ENCODE data around the gene ALDH3A2.

ALDH3A2 gene

GRCh38 chr17:19713462-19713861 is 64.9 kb downstream of the ALDH3A2 start:
- DNase-seq: no peak
- POLR2A ChIA-PET: no interaction called here
- H3K4me1 ChIP-seq (ENCODE audit: control extremely low read depth in 1 of 4, control insufficient read depth in 4 of 4, insufficient read depth in 4 of 4, low read length in 3 of 4): no peaks in the 10 kb centered on the region
- no peaks in the 10 kb centered on the region for H3K36me3 ChIP-seq (ENCODE audit: control insufficient read depth in 4 of 4, insufficient read depth in 4 of 4, low read length in 3 of 4)
- CTCF ChIA-PET: no interaction called here
- no peaks in the 10 kb centered on the region for H3K27me3 ChIP-seq (replicated peaks in 2 of 5; ENCODE audit: control insufficient read depth in 4 of 5, insufficient read depth in 5 of 5, low read length in 4 of 5)
- H3K9me3 ChIP-seq (ENCODE audit: control extremely low read depth in 1 of 5, control insufficient read depth in 4 of 5, insufficient read depth in 2 of 5, low read depth in 1 of 5, low read length in 4 of 5): no peaks in the 10 kb centered on the region
- no peak overlapping the region for H3K27ac ChIP-seq (ENCODE audit: insufficient read depth in 1 of 2, low read depth in 1 of 2, low read length in 2 of 2, poor library complexity in 1 of 2, severe bottlenecking in 2 of 2)
- no peak overlapping the region for H3K4me3 ChIP-seq (ENCODE audit: control insufficient read depth in 1 of 7, extremely low read depth in 1 of 7, insufficient read depth in 4 of 7, low read depth in 2 of 7, low read length in 6 of 7)
- 97% methylated on average over 11 of the region's 16 CpGs for WGBS (ENCODE audit: insufficient coverage)

GRCh38 chr17:19713901-19714361 is 65.4 kb downstream of the ALDH3A2 start:
- H3K4me3 ChIP-seq (ENCODE audit: control insufficient read depth in 1 of 7, extremely low read depth in 1 of 7, insufficient read depth in 4 of 7, low read depth in 2 of 7, low read length in 6 of 7): no peak overlapping the region
- 95% methylated on average over 28 of the region's 28 CpGs for WGBS (ENCODE audit: insufficient coverage)
- no peaks in the 10 kb centered on the region for H3K4me1 ChIP-seq (ENCODE audit: control extremely low read depth in 1 of 4, control insufficient read depth in 4 of 4, insufficient read depth in 4 of 4, low read length in 3 of 4)
- no peaks in the 10 kb centered on the region for H3K9me3 ChIP-seq (ENCODE audit: control extremely low read depth in 1 of 5, control insufficient read depth in 4 of 5, insufficient read depth in 2 of 5, low read depth in 1 of 5, low read length in 4 of 5)
- no peak overlapping the region for H3K27ac ChIP-seq (ENCODE audit: insufficient read depth in 1 of 2, low read depth in 1 of 2, low read length in 2 of 2, poor library complexity in 1 of 2, severe bottlenecking in 2 of 2)
- ChIA-PET POLR2A (no interaction called here), CTCF (interaction anchor here (0.6 kb wide), 1 partner anchor 117 kb away, joined by 3 read pairs; no protein-coding TSS in a partner anchor)
- H3K36me3 ChIP-seq (ENCODE audit: control insufficient read depth in 4 of 4, insufficient read depth in 4 of 4, low read length in 3 of 4): no peaks in the 10 kb centered on the region
- no peaks in the 10 kb centered on the region for H3K27me3 ChIP-seq (replicated peaks in 2 of 5; ENCODE audit: control insufficient read depth in 4 of 5, insufficient read depth in 5 of 5, low read length in 4 of 5)
- DNase-seq: no peak

GRCh38 chr17:19714542-19715411 is 66.2 kb downstream of the ALDH3A2 start:
- Histone ChIP-seq H3K36me3 (ENCODE audit: control insufficient read depth in 4 of 4, insufficient read depth in 4 of 4, low read length in 3 of 4) (no peaks in the 10 kb centered on the region), H3K4me3 (ENCODE audit: control insufficient read depth in 1 of 7, extremely low read depth in 1 of 7, insufficient read depth in 4 of 7, low read depth in 2 of 7, low read length in 6 of 7) (no peak overlapping the region), H3K9me3 (ENCODE audit: control extremely low read depth in 1 of 5, control insufficient read depth in 4 of 5, insufficient read depth in 2 of 5, low read depth in 1 of 5, low read length in 4 of 5) (no peaks in the 10 kb centered on the region), H3K27me3 (replicated peaks in 2 of 5; ENCODE audit: control insufficient read depth in 4 of 5, insufficient read depth in 5 of 5, low read length in 4 of 5) (no peaks in the 10 kb centered on the region), H3K27ac (ENCODE audit: insufficient read depth in 1 of 2, low read depth in 1 of 2, low read length in 2 of 2, poor library complexity in 1 of 2, severe bottlenecking in 2 of 2) (no peak overlapping the region), H3K4me1 (ENCODE audit: control extremely low read depth in 1 of 4, control insufficient read depth in 4 of 4, insufficient read depth in 4 of 4, low read length in 3 of 4) (no peaks in the 10 kb centered on the region)
- ChIA-PET CTCF (interaction anchor here (0.6 kb wide), 1 partner anchor 118 kb away, joined by 3 read pairs; no protein-coding TSS in a partner anchor), POLR2A (no interaction called here)
- WGBS (ENCODE audit: insufficient coverage): 97% methylated on average over 24 of the region's 27 CpGs
- DNase-seq: no peak

- ChIA-PET POLR2A (no interaction called here), CTCF (no interaction called here)
- DNase-seq: no peak
- Histone ChIP-seq H3K27me3 (replicated peaks in 2 of 5; ENCODE audit: control insufficient read depth in 4 of 5, insufficient read depth in 5 of 5, low read length in 4 of 5) (no peaks in the 10 kb centered on the region), H3K9me3 (ENCODE audit: control extremely low read depth in 1 of 5, control insufficient read depth in 4 of 5, insufficient read depth in 2 of 5, low read depth in 1 of 5, low read length in 4 of 5) (no peaks in the 10 kb centered on the region), H3K4me1 (ENCODE audit: control extremely low read depth in 1 of 4, control insufficient read depth in 4 of 4, insufficient read depth in 4 of 4, low read length in 3 of 4) (peaks cover 0 to 9% (median 6%) of the 10 kb centered on the region in 4 experiments), H3K27ac (ENCODE audit: insufficient read depth in 1 of 2, low read depth in 1 of 2, low read length in 2 of 2, poor library complexity in 1 of 2, severe bottlenecking in 2 of 2) (no peak within 1 kb of the TSS), H3K36me3 (ENCODE audit: control insufficient read depth in 4 of 4, insufficient read depth in 4 of 4, low read length in 3 of 4) (no peaks in the 10 kb centered on the region), H3K4me3 (ENCODE audit: control insufficient read depth in 1 of 7, extremely low read depth in 1 of 7, insufficient read depth in 4 of 7, low read depth in 2 of 7, low read length in 6 of 7) (no peak within 1 kb of the TSS)
- WGBS (ENCODE audit: insufficient coverage): 96% methylated on average over 12 of the region's 13 CpGs
Observed at GRCh38 chr17:19716108-19717030, 67.8 kb downstream of the ALDH3A2 start, which contains the start of gene SLC47A2. SLC47A2 (minus strand) TSS chr17:19716584; CDS start chr17:19716555, 29 bp downstream.

- Histone ChIP-seq H3K36me3 (ENCODE audit: control insufficient read depth in 4 of 4, insufficient read depth in 4 of 4, low read length in 3 of 4) (no peaks in the 10 kb centered on the region), H3K27ac (ENCODE audit: insufficient read depth in 1 of 2, low read depth in 1 of 2, low read length in 2 of 2, poor library complexity in 1 of 2, severe bottlenecking in 2 of 2) (no peak overlapping the region), H3K4me1 (ENCODE audit: control extremely low read depth in 1 of 4, control insufficient read depth in 4 of 4, insufficient read depth in 4 of 4, low read length in 3 of 4) (peaks cover 0 to 9% (median 6%) of the 10 kb centered on the region in 4 experiments), H3K4me3 (ENCODE audit: control insufficient read depth in 1 of 7, extremely low read depth in 1 of 7, insufficient read depth in 4 of 7, low read depth in 2 of 7, low read length in 6 of 7) (no peak overlapping the region), H3K27me3 (replicated peaks in 2 of 5; ENCODE audit: control insufficient read depth in 4 of 5, insufficient read depth in 5 of 5, low read length in 4 of 5) (no peaks in the 10 kb centered on the region), H3K9me3 (ENCODE audit: control extremely low read depth in 1 of 5, control insufficient read depth in 4 of 5, insufficient read depth in 2 of 5, low read depth in 1 of 5, low read length in 4 of 5) (no peaks in the 10 kb centered on the region)
- WGBS (ENCODE audit: insufficient coverage): 92% methylated on average over 6 of the region's 7 CpGs
- DNase-seq: no peak
- CTCF ChIA-PET: no interaction called here
- POLR2A ChIA-PET: no interaction called here
Observed at GRCh38 chr17:19717031-19717360, 68.4 kb downstream of the ALDH3A2 start.

GRCh38 chr17:19717411-19717908 is 68.9 kb downstream of the ALDH3A2 start:
- Histone ChIP-seq H3K9me3 (ENCODE audit: control extremely low read depth in 1 of 5, control insufficient read depth in 4 of 5, insufficient read depth in 2 of 5, low read depth in 1 of 5, low read length in 4 of 5) (no peaks in the 10 kb centered on the region), H3K27me3 (replicated peaks in 2 of 5; ENCODE audit: control insufficient read depth in 4 of 5, insufficient read depth in 5 of 5, low read length in 4 of 5) (no peaks in the 10 kb centered on the region), H3K27ac (ENCODE audit: insufficient read depth in 1 of 2, low read depth in 1 of 2, low read length in 2 of 2, poor library complexity in 1 of 2, severe bottlenecking in 2 of 2) (no peak overlapping the region), H3K4me3 (ENCODE audit: control insufficient read depth in 1 of 7, extremely low read depth in 1 of 7, insufficient read depth in 4 of 7, low read depth in 2 of 7, low read length in 6 of 7) (no peak overlapping the region), H3K36me3 (ENCODE audit: control insufficient read depth in 4 of 4, insufficient read depth in 4 of 4, low read length in 3 of 4) (no peaks in the 10 kb centered on the region), H3K4me1 (ENCODE audit: control extremely low read depth in 1 of 4, control insufficient read depth in 4 of 4, insufficient read depth in 4 of 4, low read length in 3 of 4) (peaks cover 0 to 9% (median 6%) of the 10 kb centered on the region in 4 experiments)
- ChIA-PET CTCF (no interaction called here), POLR2A (no interaction called here)
- DNase-seq: no peak
- 98% methylated on average over 5 of the region's 10 CpGs for WGBS (ENCODE audit: insufficient coverage)
